Gastrocnemius medialis (tissue), 4 donors: Measurements from ENCODE around the gene SLC38A2.

ENCODE experiments used
- POLR2A ChIP-seq, 2 donors: fragments of 450-650 bp; IDR thresholded peaks; one replicate each; pipeline ENCODE4 v1.6.1; 2017; ENCODE audit warnings: antibody characterized with exemption in 2 of 2, mild to moderate bottlenecking in 2 of 2, moderate library complexity in 2 of 2
- TF ChIP-seq, protein P1 (sequence below), 5 experiments: fragments of 450-650 bp in 3 of 5; fragments of 200-600 bp in 2 of 5; sonication (generic) in 2 of 5; IDR thresholded peaks in 4 of 5; conservative IDR thresholded peaks in 1 of 5; 1 replicate in 4 of 5; 2 replicates in 1 of 5; pipeline ENCODE4 v1.5.1; 2016 to 2019; ENCODE audit warnings: antibody characterized with exemption in 5 of 5, mild to moderate bottlenecking in 3 of 5, moderate library complexity in 3 of 5

GRCh38 chr12:46369095-46369473, 3.5 kb downstream of the SLC38A2 start:
- TF ChIP-seq, protein P1, sequence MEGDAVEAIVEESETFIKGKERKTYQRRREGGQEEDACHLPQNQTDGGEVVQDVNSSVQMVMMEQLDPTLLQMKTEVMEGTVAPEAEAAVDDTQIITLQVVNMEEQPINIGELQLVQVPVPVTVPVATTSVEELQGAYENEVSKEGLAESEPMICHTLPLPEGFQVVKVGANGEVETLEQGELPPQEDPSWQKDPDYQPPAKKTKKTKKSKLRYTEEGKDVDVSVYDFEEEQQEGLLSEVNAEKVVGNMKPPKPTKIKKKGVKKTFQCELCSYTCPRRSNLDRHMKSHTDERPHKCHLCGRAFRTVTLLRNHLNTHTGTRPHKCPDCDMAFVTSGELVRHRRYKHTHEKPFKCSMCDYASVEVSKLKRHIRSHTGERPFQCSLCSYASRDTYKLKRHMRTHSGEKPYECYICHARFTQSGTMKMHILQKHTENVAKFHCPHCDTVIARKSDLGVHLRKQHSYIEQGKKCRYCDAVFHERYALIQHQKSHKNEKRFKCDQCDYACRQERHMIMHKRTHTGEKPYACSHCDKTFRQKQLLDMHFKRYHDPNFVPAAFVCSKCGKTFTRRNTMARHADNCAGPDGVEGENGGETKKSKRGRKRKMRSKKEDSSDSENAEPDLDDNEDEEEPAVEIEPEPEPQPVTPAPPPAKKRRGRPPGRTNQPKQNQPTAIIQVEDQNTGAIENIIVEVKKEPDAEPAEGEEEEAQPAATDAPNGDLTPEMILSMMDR (IDR thresholded peaks at IDR 0.05 in 4 of 5, conservative IDR thresholded peaks at IDR 0.05 in 1 of 5) = no peak
- no peak for TF ChIP-seq POLR2A (IDR thresholded peaks at IDR 0.05)
